ENCODE results near the gene EGFR.

EGFR gene

GRCh38 chr7:55148571-55148970, 129.8 kb downstream of the EGFR start:
- Histone ChIP-seq H3K9me2 (replicated peaks; ENCODE audit: insufficient read depth, low read length) (no peaks in the 10 kb centered on the region), H3K9ac (ENCODE audit: low read length) (no peak overlapping the region), H3K4me3 (ENCODE audit: low read length) (no peak overlapping the region), H3K27ac (ENCODE audit: low read length) (no peak overlapping the region), H3K27me3 (replicated peaks; ENCODE audit: insufficient read depth, low read length) (no peaks in the 10 kb centered on the region), H3F3A (ENCODE audit: insufficient read depth, low read length) (no peaks in the 10 kb centered on the region), H4K20me1 (ENCODE audit: insufficient read depth, low read length) (no peaks in the 10 kb centered on the region), H3K4me1 (ENCODE audit: low read length) (no peaks in the 10 kb centered on the region), H3K36me3 (replicated peaks; ENCODE audit: insufficient read depth, low read length) (no peaks in the 10 kb centered on the region), H3K79me2 (ENCODE audit: low read length) (no peaks in the 10 kb centered on the region), H3K4me2 (ENCODE audit: low read depth, low read length) (no peak overlapping the region), H3K9me3 (replicated peaks; ENCODE audit: insufficient read depth, low read length) (no peaks in the 10 kb centered on the region), H2AFZ (ENCODE audit: low read length) (no peak overlapping the region)
- TF ChIP-seq CTCF (IDR thresholded peaks at IDR 0.05; ENCODE audit: low read length) (no peak), EZH2 (optimal IDR thresholded peaks at IDR 0.05; ENCODE audit: low read depth, low read length) (no peak), EZH2phosphoT487 (IDR thresholded peaks at IDR 0.05; ENCODE audit: low read length) (no peak)
- no peak for DNase-seq

DNA sequence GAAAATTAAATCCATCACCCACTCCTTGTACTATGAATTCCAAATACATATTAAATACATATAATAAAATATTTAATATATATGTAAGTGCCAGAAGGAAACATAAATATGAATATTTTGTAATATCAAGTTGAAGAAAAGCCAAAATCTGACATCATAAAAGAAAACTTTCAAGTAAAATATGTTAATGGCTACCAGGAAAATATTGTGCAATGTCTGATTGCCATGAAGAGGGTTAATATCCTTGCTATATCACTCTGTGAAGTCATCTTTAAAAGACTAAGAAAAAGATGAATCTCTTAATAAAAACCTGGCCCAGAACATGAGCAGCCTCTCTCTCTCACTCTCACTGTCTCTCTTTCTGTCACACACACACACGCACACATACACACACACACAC, 130.2 kb downstream of the EGFR start:
- H3K4me3 ChIP-seq (ENCODE audit: low read length) = no peak overlapping the region
- TF ChIP-seq EZH2 (optimal IDR thresholded peaks at IDR 0.05; ENCODE audit: low read depth, low read length) (no peak), EZH2phosphoT487 (IDR thresholded peaks at IDR 0.05; ENCODE audit: low read length) (no peak), CTCF (IDR thresholded peaks at IDR 0.05; ENCODE audit: low read length) (no peak)
- no peaks in the 10 kb centered on the region for H3K9me3 ChIP-seq (replicated peaks; ENCODE audit: insufficient read depth, low read length)
- H3K9me2 ChIP-seq (replicated peaks; ENCODE audit: insufficient read depth, low read length) = no peaks in the 10 kb centered on the region
- no peak overlapping the region for H3K9ac ChIP-seq (ENCODE audit: low read length)
- no peak overlapping the region for H3K4me2 ChIP-seq (ENCODE audit: low read depth, low read length)
- no peak for DNase-seq
- no peaks in the 10 kb centered on the region for H3K4me1 ChIP-seq (ENCODE audit: low read length)
- H4K20me1 ChIP-seq (ENCODE audit: insufficient read depth, low read length) = no peaks in the 10 kb centered on the region
- no peak overlapping the region for H2AFZ ChIP-seq (ENCODE audit: low read length)
- no peaks in the 10 kb centered on the region for H3F3A ChIP-seq (ENCODE audit: insufficient read depth, low read length)
- no peaks in the 10 kb centered on the region for H3K36me3 ChIP-seq (replicated peaks; ENCODE audit: insufficient read depth, low read length)
- H3K27me3 ChIP-seq (replicated peaks; ENCODE audit: insufficient read depth, low read length) = no peaks in the 10 kb centered on the region
- no peak overlapping the region for H3K27ac ChIP-seq (ENCODE audit: low read length)
- H3K79me2 ChIP-seq (ENCODE audit: low read length) = no peaks in the 10 kb centered on the region

GRCh38 chr7:55150166-55150565, 131.3 kb downstream of the EGFR start:
- no peaks in the 10 kb centered on the region for H3F3A ChIP-seq (ENCODE audit: insufficient read depth, low read length)

More at GRCh38 chr7:55150166-55150565, 131.3 kb downstream of the EGFR start:
- Histone ChIP-seq H3K36me3 (replicated peaks; ENCODE audit: insufficient read depth, low read length) (no peaks in the 10 kb centered on the region), H3K4me3 (ENCODE audit: low read length) (no peak overlapping the region), H2AFZ (ENCODE audit: low read length) (no peak overlapping the region), H3K4me1 (ENCODE audit: low read length) (no peaks in the 10 kb centered on the region), H4K20me1 (ENCODE audit: insufficient read depth, low read length) (no peaks in the 10 kb centered on the region), H3K27ac (ENCODE audit: low read length) (no peak overlapping the region), H3K9me2 (replicated peaks; ENCODE audit: insufficient read depth, low read length) (no peaks in the 10 kb centered on the region), H3K79me2 (ENCODE audit: low read length) (no peaks in the 10 kb centered on the region), H3K4me2 (ENCODE audit: low read depth, low read length) (no peak overlapping the region), H3K27me3 (replicated peaks; ENCODE audit: insufficient read depth, low read length) (no peaks in the 10 kb centered on the region), H3K9ac (ENCODE audit: low read length) (no peak overlapping the region), H3K9me3 (replicated peaks; ENCODE audit: insufficient read depth, low read length) (no peaks in the 10 kb centered on the region)
- no peak for DNase-seq
- TF ChIP-seq EZH2 (optimal IDR thresholded peaks at IDR 0.05; ENCODE audit: low read depth, low read length) (no peak), CTCF (IDR thresholded peaks at IDR 0.05; ENCODE audit: low read length) (no peak), EZH2phosphoT487 (IDR thresholded peaks at IDR 0.05; ENCODE audit: low read length) (no peak)
